Measurements from ENCODE around the gene SOX9. TPM values are rescaled to one million over a fixed set of nuclear protein-coding genes. Genes with fewer than 3 reads are reported as not detected.
A peak's percentile ranks its signal among the peaks of the same experiment; 100 is the strongest.

Gene SOX9
- total and polyA plus RNA-seq, 8 donors = 22.7 to 76.1 (median 30.5) TPM

- ATAC-seq = no peak
- intact Hi-C loops (cut with DNase I) = no loop called here
Measured at GRCh38 chr17:72164158-72164739, 43.4 kb downstream of the SOX9 start.

GRCh38 chr17:72165192-72165866 lies 44.5 kb downstream of the SOX9 start:
- WGBS, 2 donors = 77 to 81% methylated on average over 9 of the region's 9 CpGs
- intact Hi-C loops (cut with DNase I) = no loop called here
- no peaks in the 10 kb centered on the region for H3K4me1 ChIP-seq
- no peaks in the 10 kb centered on the region for H3K27me3 ChIP-seq
- no peaks in the 10 kb centered on the region for H3K9me3 ChIP-seq
- no peak overlapping the region for H3K4me3 ChIP-seq
- TF ChIP-seq CTCF (IDR thresholded peaks at IDR 0.05) = no peak
- H3K36me3 ChIP-seq = no peaks in the 10 kb centered on the region
- DNase-seq (no peak), ATAC-seq (peak in 1 of 4 donors; percentile 35), FAIRE-seq (no peak)
- no peak overlapping the region for H3K27ac ChIP-seq

More at GRCh38 chr17:72164158-72164739, 43.4 kb downstream of the SOX9 start:
- no peak for DNase-seq
- no peaks in the 10 kb centered on the region for H3K27me3 ChIP-seq
- H3K4me1 ChIP-seq = no peaks in the 10 kb centered on the region
- no peak overlapping the region for H3K4me3 ChIP-seq
- no peak for TF ChIP-seq CTCF (IDR thresholded peaks at IDR 0.05)
- no peaks in the 10 kb centered on the region for H3K9me3 ChIP-seq
- no peak overlapping the region for H3K27ac ChIP-seq
- H3K36me3 ChIP-seq = no peaks in the 10 kb centered on the region
- 84 to 88% methylated on average over 3 of the region's 3 CpGs for WGBS, 2 donors
- no peak for FAIRE-seq

GRCh38 chr17:72165867-72166439 lies 45.1 kb downstream of the SOX9 start:
- no peak for TF ChIP-seq CTCF (IDR thresholded peaks at IDR 0.05)
- H3K27ac ChIP-seq = no peak overlapping the region
- H3K4me1 ChIP-seq = no peaks in the 10 kb centered on the region
- 65 to 72% methylated on average over 12 of the region's 12 CpGs for WGBS, 2 donors
- no peaks in the 10 kb centered on the region for H3K36me3 ChIP-seq
- ATAC-seq = peak in 1 of 4 donors; percentile 32
- no peak overlapping the region for H3K4me3 ChIP-seq
- H3K27me3 ChIP-seq = no peaks in the 10 kb centered on the region
- no peak for FAIRE-seq
- peak in 1 of 6 donors; percentile 19 for DNase-seq
- intact Hi-C loops (cut with DNase I) = no loop called here
- no peaks in the 10 kb centered on the region for H3K9me3 ChIP-seq

- H3K4me1 ChIP-seq = no peaks in the 10 kb centered on the region
- no peaks in the 10 kb centered on the region for H3K36me3 ChIP-seq
- TF ChIP-seq CTCF (IDR thresholded peaks at IDR 0.05) = no peak
- intact Hi-C loops (cut with DNase I) = no loop called here
- H3K27me3 ChIP-seq = no peaks in the 10 kb centered on the region
- FAIRE-seq (no peak), DNase-seq (no peak), ATAC-seq (no peak)
- no peak overlapping the region for H3K4me3 ChIP-seq
- WGBS, 2 donors = 80 to 88% methylated on average over 2 of the region's 2 CpGs
- H3K9me3 ChIP-seq = no peaks in the 10 kb centered on the region
- no peak overlapping the region for H3K27ac ChIP-seq
Measured at GRCh38 chr17:72167593-72167992, 46.8 kb downstream of the SOX9 start.

- intact Hi-C loops (cut with DNase I) = no loop called here
- WGBS, 2 donors = 73 to 86% methylated on average over 4 of the region's 4 CpGs
Measured at GRCh38 chr17:72169823-72170222, 49.0 kb downstream of the SOX9 start.

More at GRCh38 chr17:72169823-72170222, 49.0 kb downstream of the SOX9 start:
- H3K9me3 ChIP-seq = no peaks in the 10 kb centered on the region
- no peak overlapping the region for H3K4me3 ChIP-seq
- no peaks in the 10 kb centered on the region for H3K27me3 ChIP-seq
- H3K36me3 ChIP-seq = no peaks in the 10 kb centered on the region
- no peaks in the 10 kb centered on the region for H3K4me1 ChIP-seq
- TF ChIP-seq CTCF (IDR thresholded peaks at IDR 0.05) = no peak
- DNase-seq = no peak
- no peak for FAIRE-seq
- no peak overlapping the region for H3K27ac ChIP-seq
- ATAC-seq = no peak
